ENCODE data around the gene KIF26A. TPM values are rescaled to one million over a fixed set of nuclear protein-coding genes. Genes with fewer than 3 reads are reported as not detected.
"Not testable (repeated sequence)": the region's sequence is repeated elsewhere in the genome, so short reads cannot be mapped to it uniquely, and the experiment has no call there.

The KIF26A gene
- polyA plus RNA-seq, 1 donor = 11.7 TPM

- DNase-seq = no peak
Measured at GRCh38 chr14:104196461-104197140, 58.2 kb downstream of the KIF26A start.

DNA sequence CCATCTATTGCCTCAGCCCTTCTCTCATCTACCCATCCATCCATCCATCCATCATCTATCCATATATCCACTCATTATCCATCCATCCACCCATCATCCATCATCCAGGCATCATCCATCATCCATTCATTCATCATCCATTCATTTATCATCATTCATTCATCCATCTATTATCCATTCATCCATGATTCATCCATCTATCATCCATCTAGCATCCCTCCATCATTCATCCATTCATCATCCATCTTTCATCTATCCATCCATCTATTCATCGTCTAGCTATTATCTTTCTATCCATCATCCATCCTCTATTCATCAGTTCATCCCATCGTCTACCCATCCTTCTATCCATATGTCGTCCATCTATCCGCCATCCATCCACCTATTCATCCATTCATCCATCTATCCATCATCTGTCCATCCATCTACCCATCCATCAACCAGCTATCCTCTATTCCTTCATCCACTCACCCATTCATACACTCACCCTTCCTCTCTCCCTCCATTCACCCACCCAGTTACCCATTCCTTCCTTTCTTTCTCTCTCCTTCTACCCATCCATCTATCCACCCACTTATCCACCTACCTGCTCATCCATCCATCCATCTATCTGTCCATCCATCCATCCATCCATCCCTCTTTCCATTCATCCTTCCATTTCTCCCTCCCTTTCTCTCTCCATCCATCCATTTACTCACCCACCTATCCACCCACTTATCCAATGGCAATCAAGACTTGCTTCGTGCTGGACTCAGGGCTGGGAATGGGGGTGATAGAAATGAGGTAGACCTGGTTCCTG lies 59.3 kb downstream of the KIF26A start:
- DNase-seq = no peak

- no peak for DNase-seq
Measured at GRCh38 chr14:104199266-104199895, 61.0 kb downstream of the KIF26A start.

GRCh38 chr14:104200106-104200505 lies 61.7 kb downstream of the KIF26A start:
- no peak for DNase-seq

DNA sequence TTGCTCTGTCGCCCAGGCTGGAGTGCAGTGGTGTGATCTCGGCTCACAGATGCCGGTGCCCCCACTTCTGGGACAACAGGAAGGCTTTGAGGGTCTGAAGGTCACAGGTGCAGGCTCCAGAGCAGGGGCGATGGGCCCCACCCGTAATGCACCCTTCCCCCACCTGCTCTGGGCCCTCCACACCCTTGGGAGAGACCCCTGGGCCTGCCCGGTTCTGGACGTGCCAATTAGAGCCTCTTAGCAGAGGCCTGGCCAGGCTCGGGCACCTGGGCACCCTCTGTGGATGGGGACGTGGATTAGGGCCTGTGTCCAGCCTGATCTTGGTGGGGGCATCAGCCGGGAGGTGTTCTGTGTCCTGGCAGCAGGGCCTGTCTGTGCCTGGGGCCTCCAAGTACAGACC lies 62.2 kb downstream of the KIF26A start:
- DNase-seq = no peak

DNA sequence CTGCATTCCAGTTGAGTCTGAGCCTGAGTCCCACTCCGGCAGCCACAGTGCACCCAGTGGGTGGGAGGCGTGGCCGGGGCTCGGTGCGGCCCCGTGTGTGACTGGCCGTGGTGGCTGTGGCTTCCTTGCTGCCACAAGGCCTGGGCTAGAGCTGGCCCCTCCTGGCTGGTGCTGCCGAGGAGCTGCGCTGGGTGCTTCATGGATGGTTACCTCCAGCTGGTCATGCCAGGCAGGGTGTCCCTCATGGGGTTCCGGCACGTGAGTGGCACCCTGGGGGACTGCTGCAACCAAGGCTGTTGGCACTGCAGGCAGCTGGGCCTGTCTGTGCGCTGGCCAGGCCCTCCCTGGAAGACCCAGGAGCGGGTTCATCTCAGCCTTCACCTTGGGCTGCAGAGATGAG lies 62.7 kb downstream of the KIF26A start:
- DNase-seq = no peak

DNA sequence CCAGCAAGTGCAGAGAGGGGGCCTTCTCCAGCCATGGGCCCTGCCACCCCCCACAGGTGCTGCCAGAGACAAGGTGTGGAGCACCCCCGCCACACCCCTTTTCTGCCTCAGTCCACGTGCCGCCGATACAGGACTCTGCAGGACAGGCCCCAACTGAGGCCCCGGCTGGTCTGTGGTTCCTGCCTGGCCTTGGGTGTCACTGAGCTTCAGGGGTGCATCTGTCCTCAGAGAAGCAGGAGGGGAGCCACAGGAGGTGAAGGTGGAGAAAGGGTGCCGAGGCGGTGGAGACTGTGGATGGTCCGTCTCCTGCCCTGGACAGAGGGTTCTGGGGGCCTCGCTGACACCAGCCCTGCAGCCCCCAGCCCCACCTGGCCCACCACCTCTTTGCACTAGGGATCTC lies 63.1 kb downstream of the KIF26A start:
- DNase-seq = no peak

- DNase-seq = no peak
Measured at GRCh38 chr14:104202259-104203070, 64.1 kb downstream of the KIF26A start.

GRCh38 chr14:104203071-104203425 lies 64.7 kb downstream of the KIF26A start:
- DNase-seq = no peak

DNA sequence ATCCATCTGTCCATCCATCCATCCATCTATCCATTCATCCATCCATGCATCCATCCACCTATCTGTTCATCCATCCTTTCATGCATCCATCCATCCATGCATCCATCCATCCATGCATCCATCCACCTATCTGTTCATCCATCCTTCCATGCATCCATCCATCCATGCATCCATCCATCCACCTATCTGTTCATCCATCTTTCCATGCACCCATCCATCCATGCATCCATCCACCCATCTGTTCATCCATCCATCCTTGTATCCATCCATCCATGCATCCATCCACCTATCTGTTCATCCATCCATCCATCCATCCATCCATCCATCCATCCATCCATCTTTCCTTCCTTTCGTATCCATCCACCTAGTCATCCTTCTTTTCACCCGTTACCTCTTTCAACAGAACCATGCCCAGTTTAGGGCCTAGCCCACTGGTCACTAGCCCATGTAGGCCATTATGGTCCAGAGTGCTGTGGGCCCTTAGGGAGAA lies 66.3 kb downstream of the KIF26A start:
- DNase-seq = no peak

DNA sequence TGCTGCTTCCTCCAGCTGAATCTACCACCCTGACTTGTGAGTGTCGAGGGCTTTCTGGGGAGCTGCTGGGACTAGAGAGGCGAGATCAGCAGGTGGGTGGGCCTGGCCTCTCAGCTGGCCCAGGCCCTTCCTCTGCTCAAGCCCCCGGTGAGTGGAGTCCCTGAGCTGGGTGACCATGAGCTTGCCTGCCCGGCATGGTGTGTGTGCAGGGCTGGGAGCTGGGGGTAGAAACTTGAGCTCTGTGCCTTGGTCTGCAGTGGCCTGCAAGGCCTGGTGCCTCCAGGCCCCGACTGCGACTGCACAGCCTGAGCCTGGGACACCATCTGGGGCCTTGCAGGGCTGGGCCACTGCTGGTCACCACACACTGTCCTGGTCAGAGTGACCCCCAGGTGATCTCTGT lies 67.4 kb downstream of the KIF26A start:
- no peak for DNase-seq

- DNase-seq = no peak
Measured at GRCh38 chr14:104206281-104206904, 68.0 kb downstream of the KIF26A start.

GRCh38 chr14:104207142-104208014 lies 69.0 kb downstream of the KIF26A start:
- DNase-seq = no peak

GRCh38 chr14:104208015-104208295 lies 69.6 kb downstream of the KIF26A start:
- not testable (repeated sequence) for DNase-seq

DNA sequence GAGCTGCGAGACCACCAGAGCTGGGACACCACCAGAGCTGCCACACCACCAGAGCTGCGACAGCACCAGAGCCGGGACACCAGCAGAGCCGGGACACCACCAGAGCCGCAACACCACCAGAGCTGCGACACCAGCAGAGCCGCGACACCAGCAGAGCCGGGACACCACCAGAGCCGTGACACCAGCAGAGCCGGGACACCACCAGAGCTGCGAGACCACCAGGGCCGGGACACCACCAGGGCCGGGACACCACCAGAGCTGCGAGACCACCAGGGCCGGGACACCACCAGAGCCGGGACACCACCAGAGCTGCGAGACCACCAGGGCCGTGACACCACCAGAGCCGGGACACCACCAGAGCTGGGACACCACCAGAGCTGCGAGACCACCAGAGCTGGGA lies 69.9 kb downstream of the KIF26A start:
- DNase-seq = not testable (repeated sequence)

DNA sequence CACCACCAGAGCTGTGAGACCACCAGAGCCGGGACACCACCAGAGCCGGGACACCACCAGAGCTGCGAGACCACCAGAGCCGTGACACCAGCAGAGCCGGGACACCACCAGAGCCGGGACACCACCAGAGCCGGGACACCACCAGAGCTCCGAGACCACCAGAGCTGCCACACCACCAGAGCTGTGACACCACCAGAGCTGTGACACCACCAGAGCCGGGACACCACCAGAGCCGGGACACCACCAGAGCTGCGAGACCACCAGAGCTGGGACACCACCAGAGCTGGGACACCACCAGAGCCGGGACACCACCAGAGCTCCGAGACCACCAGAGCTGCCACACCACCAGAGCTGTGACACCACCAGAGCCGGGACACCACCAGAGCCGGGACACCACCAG lies 70.7 kb downstream of the KIF26A start:
- not testable (repeated sequence) for DNase-seq

DNA sequence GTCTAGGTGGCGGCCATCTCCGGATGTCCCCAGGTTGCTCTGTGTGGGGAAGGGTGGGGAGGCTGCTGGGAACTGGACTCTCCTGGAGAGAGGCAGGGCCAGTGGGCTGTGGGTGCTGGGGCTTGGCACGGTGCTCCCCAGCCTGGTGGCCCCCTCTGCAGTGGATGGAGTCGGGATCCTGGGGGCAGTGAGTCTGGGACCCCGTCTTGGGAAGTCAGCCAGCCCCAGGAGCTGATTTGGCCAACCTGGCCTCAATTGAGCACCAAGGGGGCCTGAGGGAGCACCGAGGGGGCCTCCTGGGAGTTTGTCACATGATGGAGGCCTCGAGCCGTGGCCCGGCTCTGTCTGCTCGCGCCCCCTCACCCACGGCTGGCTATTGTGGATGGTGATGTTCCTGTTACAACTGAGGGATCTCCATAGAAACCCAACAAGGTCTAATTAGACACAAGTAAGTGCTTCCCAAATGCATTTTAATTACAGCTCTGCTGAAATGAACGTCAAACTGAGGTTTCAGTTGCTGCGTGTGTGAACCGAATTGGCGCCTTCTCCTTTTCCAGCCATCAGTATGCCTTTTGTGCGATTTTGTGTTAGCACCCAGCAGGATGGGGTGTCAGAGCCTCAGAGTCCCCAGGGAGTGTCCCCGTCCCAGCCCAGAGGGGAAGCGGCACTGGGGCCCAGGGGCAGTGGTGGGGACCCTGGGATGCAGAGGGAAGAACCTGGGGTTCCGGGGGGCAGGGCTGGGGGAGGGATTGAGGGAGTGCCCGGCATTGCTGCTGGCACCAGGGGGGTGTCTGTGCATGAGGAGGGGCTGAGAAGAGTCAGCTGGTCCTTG lies 71.8 kb downstream of the KIF26A start:
- DNase-seq = no peak

- no peak for DNase-seq
Measured at GRCh38 chr14:104210817-104211195, 72.4 kb downstream of the KIF26A start.

- no peak for DNase-seq
Measured at GRCh38 chr14:104211215-104211614, 72.8 kb downstream of the KIF26A start.

DNA sequence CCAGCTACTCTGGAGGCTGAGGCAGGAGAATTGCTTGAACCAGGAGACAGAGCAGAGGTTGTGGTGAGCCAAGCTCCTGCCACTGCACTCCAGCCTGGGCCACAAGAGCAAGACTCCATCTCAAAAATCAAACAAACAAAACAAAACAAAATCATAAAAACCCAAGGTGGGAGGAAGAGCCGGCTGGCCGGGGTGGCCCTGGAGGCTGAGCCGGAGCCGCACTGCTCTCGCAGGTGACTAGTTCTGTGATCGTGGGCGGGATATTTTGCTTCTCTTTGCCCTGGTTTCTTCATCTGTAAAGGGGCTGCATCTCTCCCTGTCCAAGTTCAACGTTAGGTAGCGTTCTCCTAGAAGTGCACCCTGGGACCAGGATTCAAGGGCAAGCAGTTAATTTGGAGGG lies 73.4 kb downstream of the KIF26A start:
- no peak for DNase-seq

All from hindlimb muscle (tissue), 1 donor.